GM06990 (cell line): ENCODE results near the gene CCDC66.
"Not testable (repeated sequence)": the region's sequence is repeated elsewhere in the genome, so short reads cannot be mapped to it uniquely, and the experiment has no call there.

Experiments
- DNase-seq: peaks from one replicate; pipeline ENCODE4 v3.0.0-alpha.2; 2011; ENCODE audit not compliant: insufficient read length; ENCODE audit errors: extremely low read depth
- H3K27me3 ChIP-seq: replicated peaks from 2 replicates; pipeline ENCODE4 v1.6.0; 2011; ENCODE audit warnings: low read length; ENCODE audit not compliant: control insufficient read depth, insufficient read depth
- H3K36me3 ChIP-seq: 2 replicates; pipeline ENCODE4 v1.5.1; 2011; ENCODE audit warnings: low read length; ENCODE audit not compliant: control insufficient read depth, insufficient read depth
- H3K4me3 ChIP-seq: replicated peaks from 2 replicates; pipeline ENCODE4 v1.5.1; 2011; ENCODE audit warnings: low read depth, mild to moderate bottlenecking, control low read depth, low read length
- TF ChIP-seq, protein P1 (sequence below): IDR thresholded peaks from 2 replicates; pipeline ENCODE4 v1.5.1; 2011; ENCODE audit warnings: low read length, control low read depth, mild to moderate bottlenecking, inconsistent platforms; ENCODE audit not compliant: insufficient read depth, poor library complexity, severe bottlenecking

The CCDC66 gene

DNA sequence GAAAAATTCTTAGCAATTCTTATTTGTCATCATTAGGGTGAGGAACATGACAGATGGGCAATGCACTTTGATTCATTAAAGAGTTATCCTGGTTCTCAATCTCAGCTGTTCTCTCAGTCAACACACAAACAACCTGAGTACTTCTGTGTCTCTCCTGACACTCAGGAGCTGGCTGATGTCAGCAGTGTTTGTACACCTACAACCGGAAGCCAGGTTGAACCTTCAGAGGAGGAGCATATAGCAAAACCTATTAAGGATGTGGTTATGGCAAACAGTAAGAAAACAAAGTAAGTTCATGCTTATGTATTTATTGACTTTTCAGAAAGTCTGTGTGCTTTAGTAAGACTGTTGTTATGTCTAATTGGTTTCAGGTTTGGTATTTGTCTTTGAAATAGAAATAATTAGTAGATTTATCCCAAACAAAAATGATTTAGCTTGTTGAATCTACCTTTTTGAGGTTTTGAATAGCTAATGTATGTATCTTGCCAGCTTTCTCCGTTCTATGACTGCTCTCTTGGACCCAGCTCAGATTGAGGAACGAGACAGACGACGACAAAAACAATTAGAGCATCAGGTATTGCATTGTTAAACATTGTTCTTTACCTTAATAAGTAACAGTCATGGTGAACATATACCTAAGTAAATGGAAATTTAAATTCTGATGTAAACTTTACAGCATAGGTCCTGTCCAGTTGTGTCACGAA lies 36.6 kb downstream of the CCDC66 start:
- H3K36me3 ChIP-seq = no peaks in the 10 kb centered on the region
- TF ChIP-seq, protein P1, sequence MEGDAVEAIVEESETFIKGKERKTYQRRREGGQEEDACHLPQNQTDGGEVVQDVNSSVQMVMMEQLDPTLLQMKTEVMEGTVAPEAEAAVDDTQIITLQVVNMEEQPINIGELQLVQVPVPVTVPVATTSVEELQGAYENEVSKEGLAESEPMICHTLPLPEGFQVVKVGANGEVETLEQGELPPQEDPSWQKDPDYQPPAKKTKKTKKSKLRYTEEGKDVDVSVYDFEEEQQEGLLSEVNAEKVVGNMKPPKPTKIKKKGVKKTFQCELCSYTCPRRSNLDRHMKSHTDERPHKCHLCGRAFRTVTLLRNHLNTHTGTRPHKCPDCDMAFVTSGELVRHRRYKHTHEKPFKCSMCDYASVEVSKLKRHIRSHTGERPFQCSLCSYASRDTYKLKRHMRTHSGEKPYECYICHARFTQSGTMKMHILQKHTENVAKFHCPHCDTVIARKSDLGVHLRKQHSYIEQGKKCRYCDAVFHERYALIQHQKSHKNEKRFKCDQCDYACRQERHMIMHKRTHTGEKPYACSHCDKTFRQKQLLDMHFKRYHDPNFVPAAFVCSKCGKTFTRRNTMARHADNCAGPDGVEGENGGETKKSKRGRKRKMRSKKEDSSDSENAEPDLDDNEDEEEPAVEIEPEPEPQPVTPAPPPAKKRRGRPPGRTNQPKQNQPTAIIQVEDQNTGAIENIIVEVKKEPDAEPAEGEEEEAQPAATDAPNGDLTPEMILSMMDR = no peak
- DNase-seq = no peak
- H3K4me3 ChIP-seq = no peak overlapping the region
- no peaks in the 10 kb centered on the region for H3K27me3 ChIP-seq

DNA sequence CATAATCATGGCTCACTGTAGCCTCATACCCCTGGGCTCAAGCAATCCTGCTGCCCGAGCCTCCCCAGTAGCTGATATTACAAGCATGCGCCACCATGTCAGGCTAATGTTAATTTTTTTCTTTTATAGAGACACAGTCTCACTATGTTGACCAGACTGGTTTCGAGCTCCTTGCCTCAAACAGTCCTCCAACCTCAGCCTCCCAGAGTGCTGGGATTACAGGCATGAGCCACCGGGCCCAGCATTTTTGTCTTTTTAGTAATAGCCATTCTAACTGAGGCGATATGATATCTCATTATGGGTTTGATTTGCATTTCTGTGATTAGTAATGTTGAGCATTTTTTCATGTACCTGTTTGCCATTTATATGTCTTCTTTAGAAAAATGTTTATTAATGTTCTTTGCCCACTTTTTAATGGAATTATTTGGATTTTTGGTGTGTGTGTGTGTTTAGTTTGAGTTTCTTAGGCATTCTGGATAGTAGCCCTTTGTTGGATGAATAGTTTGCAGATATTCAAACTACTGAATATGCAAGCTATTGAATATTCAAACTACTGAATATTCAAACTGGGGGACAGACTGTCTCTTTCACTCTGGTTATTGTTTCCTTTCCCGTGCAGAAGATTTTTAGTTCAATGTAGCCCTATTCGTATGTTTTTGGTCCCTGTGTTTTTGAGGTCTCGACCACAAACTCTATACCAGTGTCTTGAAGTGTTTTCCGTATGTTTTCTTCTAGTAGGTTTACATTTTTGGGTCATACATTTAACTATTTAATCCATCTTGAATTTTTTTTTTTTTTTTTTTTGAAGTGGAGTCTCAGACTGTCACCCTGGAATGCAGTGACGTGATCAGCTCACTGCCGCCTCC lies 39.2 kb downstream of the CCDC66 start:
- DNase-seq = no peak
- TF ChIP-seq, protein P1 = no peak
- H3K4me3 ChIP-seq = no peak overlapping the region
- H3K27me3 ChIP-seq = no peaks in the 10 kb centered on the region
- H3K36me3 ChIP-seq = no peaks in the 10 kb centered on the region

DNA sequence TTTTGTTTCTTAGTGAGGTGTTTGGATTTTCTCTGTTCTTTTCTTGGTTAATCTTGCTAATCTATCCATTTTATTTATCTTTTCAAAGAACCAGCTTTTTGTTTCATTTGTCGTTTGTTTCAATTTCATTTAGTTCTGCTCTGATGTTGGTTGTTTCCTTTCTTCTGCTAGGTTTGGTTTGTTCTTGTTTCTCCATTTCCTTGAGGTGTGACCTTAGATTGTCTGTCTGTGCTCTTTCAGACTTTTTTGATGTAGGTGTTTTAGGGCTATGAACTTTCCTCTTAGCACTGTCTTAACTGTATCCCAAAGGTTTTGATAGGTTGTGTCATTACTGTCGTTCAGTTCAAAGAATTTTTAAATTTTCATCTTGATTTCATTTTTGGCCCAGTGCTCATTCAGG lies 51.5 kb downstream of the CCDC66 start:
- not testable (repeated sequence) for H3K36me3 ChIP-seq, H3K4me3 ChIP-seq, DNase-seq, H3K27me3 ChIP-seq

DNA sequence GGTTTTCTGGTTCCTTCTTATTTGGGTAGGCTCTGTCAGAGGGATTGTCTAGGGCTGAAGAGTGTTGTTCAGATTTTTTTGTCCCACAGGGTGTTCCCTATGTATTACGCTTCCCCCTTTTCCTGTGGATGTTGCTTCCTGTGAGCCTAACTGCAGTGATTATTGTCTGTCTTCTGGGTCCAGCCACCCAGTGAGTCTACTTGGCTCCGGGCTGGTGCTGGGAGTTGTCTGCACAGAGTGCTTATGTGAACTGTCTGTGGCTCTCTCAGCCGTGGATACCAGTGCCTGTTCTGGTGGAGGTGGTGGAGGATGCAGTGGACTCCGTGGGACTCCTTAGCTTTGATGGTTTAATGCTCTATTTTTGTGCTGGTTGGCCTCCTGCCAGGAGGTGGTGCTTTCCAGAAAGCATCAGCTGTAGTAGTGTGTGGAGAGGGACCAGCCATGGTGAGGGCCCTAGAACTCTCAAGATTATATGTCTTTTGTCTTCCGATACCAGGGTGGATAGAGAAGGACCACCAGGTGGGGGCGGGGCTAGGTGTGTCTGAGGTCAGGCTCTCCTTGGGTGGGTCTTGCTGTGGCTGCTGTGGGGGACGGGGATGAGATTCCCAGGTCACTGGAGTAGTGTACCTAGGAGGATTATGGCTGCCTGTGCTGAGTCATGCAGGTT lies 53.8 kb downstream of the CCDC66 start:
- H3K4me3 ChIP-seq = no peak overlapping the region
- TF ChIP-seq, protein P1 = no peak
- peaks cover 3% of the 10 kb centered on the region for H3K36me3 ChIP-seq
- H3K27me3 ChIP-seq = no peaks in the 10 kb centered on the region
- no peak for DNase-seq

DNA sequence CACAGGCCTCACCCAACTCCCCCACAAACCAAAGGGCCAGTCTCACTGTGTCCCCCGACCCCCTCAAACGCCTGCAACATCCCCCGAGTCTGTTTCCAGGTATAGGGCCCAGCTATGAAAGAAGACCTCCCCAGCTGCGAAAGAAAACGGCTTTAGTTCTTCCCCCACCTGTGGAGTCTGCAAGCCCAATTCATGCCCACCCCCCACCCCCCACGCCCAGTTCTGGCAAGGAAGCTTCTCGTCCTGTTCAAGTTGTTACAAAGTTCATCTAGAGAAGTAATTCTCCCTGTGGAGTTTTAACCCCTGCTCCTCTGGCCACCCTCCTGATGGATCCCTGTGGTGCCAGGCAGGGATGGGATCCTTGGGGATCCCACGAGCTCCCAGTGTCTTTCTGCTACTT lies 54.4 kb downstream of the CCDC66 start:
- TF ChIP-seq, protein P1 = no peak
- no peaks in the 10 kb centered on the region for H3K27me3 ChIP-seq
- no peak for DNase-seq
- H3K4me3 ChIP-seq = no peak overlapping the region
- H3K36me3 ChIP-seq = peaks cover 1% of the 10 kb centered on the region

DNA sequence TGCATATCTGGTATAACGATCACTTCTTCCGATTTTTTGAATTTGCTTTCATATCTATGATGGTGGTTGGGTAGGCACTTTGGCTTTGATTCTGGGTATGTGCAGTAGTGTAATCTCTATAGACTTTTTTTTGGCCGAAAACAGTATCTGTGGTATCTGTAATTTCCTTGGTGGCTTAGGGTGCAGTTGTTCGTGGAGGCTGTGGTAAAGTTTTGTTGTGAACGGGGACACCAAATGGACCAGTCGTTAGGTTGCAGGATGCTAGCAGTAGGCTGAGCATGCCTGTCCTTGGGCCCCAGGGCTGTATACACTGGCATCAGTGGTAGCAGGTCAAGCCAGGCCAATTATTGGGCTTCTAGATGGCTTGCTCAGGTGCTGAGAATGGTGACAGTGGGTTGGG lies 55.2 kb downstream of the CCDC66 start:
- no peaks in the 10 kb centered on the region for H3K27me3 ChIP-seq
- TF ChIP-seq, protein P1 = no peak
- no peak for DNase-seq
- no peak overlapping the region for H3K4me3 ChIP-seq
- peaks cover 1% of the 10 kb centered on the region for H3K36me3 ChIP-seq
